ENCODE measurements around the gene ZNF79. TPM values are rescaled to one million over a fixed set of nuclear protein-coding genes. Genes with fewer than 3 reads are reported as not detected.

ZNF79 gene
- total RNA-seq, 2 experiments from 2014 or later = 7.6 TPM

DNA sequence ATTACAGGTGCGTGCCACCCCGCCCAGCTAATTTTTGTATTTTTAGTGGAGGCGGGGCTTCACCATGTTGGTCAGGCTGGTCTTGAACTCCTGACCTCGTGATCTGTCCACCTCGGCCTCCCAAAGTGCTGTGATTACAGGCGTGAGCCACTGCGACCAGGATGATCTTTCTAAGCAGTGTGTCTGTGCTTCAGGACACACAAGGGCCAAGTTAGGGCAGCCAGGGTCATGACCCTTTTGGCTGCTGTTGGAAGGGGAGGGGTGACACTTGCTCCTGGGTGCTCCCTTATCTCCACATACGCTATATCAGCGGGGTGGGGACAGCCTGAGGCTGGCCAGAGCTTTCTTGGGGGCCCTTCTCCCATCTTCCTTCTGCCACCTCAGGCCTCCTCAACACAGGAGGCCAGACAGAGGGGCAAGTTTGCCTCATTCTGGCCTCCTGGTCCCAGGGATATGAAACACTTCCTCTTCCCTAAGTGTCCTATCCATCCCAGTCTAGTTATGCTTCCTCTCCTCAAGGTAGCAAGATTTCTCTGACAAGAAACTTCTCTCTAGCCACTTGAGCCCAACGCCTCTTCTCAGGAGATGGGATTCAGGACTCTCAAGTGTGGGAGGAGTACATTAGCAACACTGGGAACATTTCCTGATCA lies 1.9 kb upstream of the ZNF79 start:
- CTCF ChIA-PET = interaction anchor here (1.7 kb wide), 1 partner anchor 37 kb away, joined by 3 read pairs; no protein-coding TSS in a partner anchor
- POLR2A ChIA-PET = interaction anchor here (0.5 to 4.3 kb wide), 2 partner anchors 29 to 558 kb away, joined by 3 to 52 read pairs; partner anchors contain the start of genes LRSAM1 and RPL12
- Mint-ChIP-seq H3K9me3 (no peaks in the 10 kb centered on the region), H3K4me3 (peak overlapping the region; percentile 98), H3K36me3 (ENCODE audit: low read depth) (peaks cover 7% of the 10 kb centered on the region), H3K27ac (no peak overlapping the region), H3K4me1 (ENCODE audit: low read depth) (peaks cover 28% of the 10 kb centered on the region), H3K27me3 (no peaks in the 10 kb centered on the region)
- DNase-seq = no peak
- TF ChIP-seq, protein P1, sequence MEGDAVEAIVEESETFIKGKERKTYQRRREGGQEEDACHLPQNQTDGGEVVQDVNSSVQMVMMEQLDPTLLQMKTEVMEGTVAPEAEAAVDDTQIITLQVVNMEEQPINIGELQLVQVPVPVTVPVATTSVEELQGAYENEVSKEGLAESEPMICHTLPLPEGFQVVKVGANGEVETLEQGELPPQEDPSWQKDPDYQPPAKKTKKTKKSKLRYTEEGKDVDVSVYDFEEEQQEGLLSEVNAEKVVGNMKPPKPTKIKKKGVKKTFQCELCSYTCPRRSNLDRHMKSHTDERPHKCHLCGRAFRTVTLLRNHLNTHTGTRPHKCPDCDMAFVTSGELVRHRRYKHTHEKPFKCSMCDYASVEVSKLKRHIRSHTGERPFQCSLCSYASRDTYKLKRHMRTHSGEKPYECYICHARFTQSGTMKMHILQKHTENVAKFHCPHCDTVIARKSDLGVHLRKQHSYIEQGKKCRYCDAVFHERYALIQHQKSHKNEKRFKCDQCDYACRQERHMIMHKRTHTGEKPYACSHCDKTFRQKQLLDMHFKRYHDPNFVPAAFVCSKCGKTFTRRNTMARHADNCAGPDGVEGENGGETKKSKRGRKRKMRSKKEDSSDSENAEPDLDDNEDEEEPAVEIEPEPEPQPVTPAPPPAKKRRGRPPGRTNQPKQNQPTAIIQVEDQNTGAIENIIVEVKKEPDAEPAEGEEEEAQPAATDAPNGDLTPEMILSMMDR (IDR thresholded peaks at IDR 0.05) = no peak
- intact Hi-C loops (cut with micrococcal nuclease) = no loop called here
- no peak for ATAC-seq

DNA sequence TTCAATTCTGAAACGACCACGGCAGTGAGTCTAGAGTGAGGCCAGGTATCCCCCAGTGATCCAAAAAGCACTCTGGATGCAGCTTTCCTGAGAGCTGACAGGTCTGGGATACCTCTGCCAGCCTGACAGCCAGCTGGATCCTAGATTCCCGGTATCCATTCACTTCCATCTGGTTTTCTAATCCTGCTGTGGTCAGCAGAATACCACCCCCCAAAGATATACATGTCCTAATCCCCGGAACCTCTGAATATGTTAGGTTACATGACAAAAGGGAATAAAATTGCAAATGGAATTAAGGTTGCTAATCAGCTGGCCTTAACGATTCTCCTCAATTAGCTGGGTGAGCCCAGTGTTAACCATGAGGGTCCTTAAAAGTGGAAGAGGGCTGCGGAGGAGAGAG lies 1.4 kb upstream of the ZNF79 start:
- Mint-ChIP-seq H3K9me3 (no peaks in the 10 kb centered on the region), H3K4me3 (peak overlapping the region; percentile 98), H3K27ac (peak overlapping the region; percentile 96), H3K4me1 (ENCODE audit: low read depth) (peaks cover 32% of the 10 kb centered on the region), H3K36me3 (ENCODE audit: low read depth) (peaks cover 10% of the 10 kb centered on the region), H3K27me3 (no peaks in the 10 kb centered on the region)
- ATAC-seq (no peak), DNase-seq (no peak)
- TF ChIP-seq, protein P1 (IDR thresholded peaks at IDR 0.05) = no peak
- CTCF ChIA-PET = interaction anchor here (1.6 to 2.0 kb wide), 3 partner anchors 27 to 111 kb away, joined by 3 to 6 read pairs (median 4); no protein-coding TSS in a partner anchor
- intact Hi-C loops (cut with micrococcal nuclease) = loop anchor here (1.0 kb wide), 1 partner anchor 34 kb away; no protein-coding TSS in a partner anchor
- POLR2A ChIA-PET = interaction anchor here (0.9 to 4.3 kb wide), 4 partner anchors 24 to 288 kb away, joined by 4 to 52 read pairs (median 10); partner anchors contain the start of genes LRSAM1 and RPL12

DNA sequence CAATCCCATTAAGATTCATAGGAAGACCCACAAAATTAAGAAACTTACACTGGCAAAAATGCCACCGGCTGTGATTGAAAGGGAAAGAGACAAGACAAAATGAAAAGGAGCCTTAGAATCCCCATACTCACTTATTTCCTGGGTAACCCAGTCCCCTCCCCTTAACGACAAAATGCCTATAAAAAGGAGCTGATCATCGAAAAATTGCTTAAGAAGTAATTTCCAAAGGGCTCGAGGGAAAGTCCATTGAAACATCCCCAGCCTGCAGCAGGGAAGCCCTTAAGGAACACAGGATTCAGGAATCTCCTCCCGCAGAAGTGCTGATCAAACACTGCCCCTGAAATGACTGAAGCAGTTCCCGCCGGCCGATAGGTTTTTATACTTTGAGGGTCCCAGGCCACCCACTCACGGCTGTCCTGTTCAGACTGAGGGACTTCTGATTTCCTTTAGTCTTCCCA lies 677 bp upstream of the ZNF79 start:
- ChIA-PET POLR2A (interaction anchor here (0.6 to 4.3 kb wide), 10 partner anchors 19 to 475 kb away, joined by 3 to 52 read pairs (median 4); partner anchors contain the start of genes LRSAM1 and RPL12), CTCF (interaction anchor here (0.8 to 2.0 kb wide), 5 partner anchors 26 to 112 kb away, joined by 3 to 6 read pairs (median 4); partner anchors contain the start of gene SLC2A8)
- TF ChIP-seq, protein P1 (IDR thresholded peaks at IDR 0.05) = no peak
- ATAC-seq (no peak), DNase-seq (no peak)
- Mint-ChIP-seq H3K9me3 (no peaks in the 10 kb centered on the region), H3K4me1 (ENCODE audit: low read depth) (peaks cover 39% of the 10 kb centered on the region), H3K4me3 (peak overlapping the region; percentile 98), H3K36me3 (ENCODE audit: low read depth) (peaks cover 17% of the 10 kb centered on the region), H3K27me3 (no peaks in the 10 kb centered on the region), H3K27ac (peak overlapping the region; percentile 96)
- intact Hi-C loops (cut with micrococcal nuclease) = loop anchor here (1.0 kb wide), 1 partner anchor 35 kb away; no protein-coding TSS in a partner anchor

DNA sequence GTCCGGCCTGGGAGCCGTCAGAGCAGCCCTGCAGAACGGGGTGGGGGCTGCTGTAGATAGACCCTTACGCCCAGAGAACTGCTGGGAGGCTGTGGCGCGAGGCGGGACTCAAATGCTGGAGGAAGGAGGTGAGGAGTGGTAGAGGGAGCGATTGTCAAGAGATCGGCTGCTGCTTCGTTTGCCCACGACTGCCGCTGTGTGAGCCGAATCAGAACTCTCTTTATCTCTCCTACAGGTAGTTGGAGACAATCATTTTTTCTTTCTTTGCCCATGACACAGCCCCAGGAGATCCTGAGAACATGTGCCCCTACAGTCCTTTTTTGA lies 456 bp downstream of the ZNF79 start:
- ChIA-PET CTCF (interaction anchor here (0.8 to 2.0 kb wide), 3 partner anchors 25 to 36 kb away, joined by 3 to 6 read pairs (median 5); partner anchors contain the start of gene SLC2A8), POLR2A (interaction anchor here (0.7 to 4.3 kb wide), 12 partner anchors 9 to 243 kb away, joined by 3 to 52 read pairs (median 4); partner anchors contain the start of genes LRSAM1, RPL12 and SLC2A8)
- peaks cover 44% of the 10 kb centered on the region for H3K4me1 Mint-ChIP-seq (ENCODE audit: low read depth)
- H3K9me3 Mint-ChIP-seq = no peaks in the 10 kb centered on the region
- peak overlapping the region; percentile 98 for H3K4me3 Mint-ChIP-seq
- ATAC-seq = peak; percentile 29
- H3K36me3 Mint-ChIP-seq (ENCODE audit: low read depth) = peaks cover 22% of the 10 kb centered on the region
- intact Hi-C loops (cut with micrococcal nuclease) = no loop called here
- DNase-seq = peak; percentile 58
- no peaks in the 10 kb centered on the region for H3K27me3 Mint-ChIP-seq
- H3K27ac Mint-ChIP-seq = peak overlapping the region; percentile 96
- TF ChIP-seq, protein P1 (IDR thresholded peaks at IDR 0.05) = no peak

DNA sequence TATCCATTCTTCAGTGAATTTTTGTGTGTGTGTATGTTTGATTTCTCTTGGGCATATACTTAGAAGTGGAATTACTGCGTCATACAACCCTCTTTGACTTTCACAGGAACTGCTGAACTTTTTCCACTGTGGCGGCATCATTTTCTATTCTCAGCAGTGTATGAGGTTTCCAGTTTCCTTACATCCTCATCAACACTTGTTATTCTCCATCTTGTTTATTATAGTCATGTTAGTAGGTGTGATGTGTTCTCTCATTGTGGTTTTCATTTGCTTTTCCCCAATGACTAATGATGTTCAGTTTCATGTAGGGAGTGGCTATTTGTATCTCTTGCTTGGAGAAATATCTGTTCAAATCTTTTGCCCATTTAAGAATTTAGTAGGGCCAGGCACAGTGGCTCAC lies 2.6 kb downstream of the ZNF79 start:
- DNase-seq = peak; percentile 81
- peak; percentile 64 for ATAC-seq
- Mint-ChIP-seq H3K9me3 (no peaks in the 10 kb centered on the region), H3K4me3 (peak overlapping the region; percentile 98), H3K27me3 (no peaks in the 10 kb centered on the region), H3K4me1 (ENCODE audit: low read depth) (peaks cover 47% of the 10 kb centered on the region), H3K36me3 (ENCODE audit: low read depth) (peaks cover 38% of the 10 kb centered on the region), H3K27ac (peak overlapping the region; percentile 96)
- TF ChIP-seq, protein P1 (IDR thresholded peaks at IDR 0.05) = no peak
- ChIA-PET CTCF (no interaction called here), POLR2A (no interaction called here)
- intact Hi-C loops (cut with micrococcal nuclease) = no loop called here

All from activated CD8-positive, alpha-beta T cell treated with anti-CD3 and anti-CD28 coated beads for 36 hours (primary cell).